ENCODE data around the gene WHAMM. TPM values are rescaled to one million over a fixed set of nuclear protein-coding genes. Genes with fewer than 3 reads are reported as not detected.

Gene WHAMM
- polyA plus RNA-seq, 1 donor (not counting 4 experiments of a cell fraction or from before 2014, with no cell fraction given), result 4.7 TPM

DNA sequence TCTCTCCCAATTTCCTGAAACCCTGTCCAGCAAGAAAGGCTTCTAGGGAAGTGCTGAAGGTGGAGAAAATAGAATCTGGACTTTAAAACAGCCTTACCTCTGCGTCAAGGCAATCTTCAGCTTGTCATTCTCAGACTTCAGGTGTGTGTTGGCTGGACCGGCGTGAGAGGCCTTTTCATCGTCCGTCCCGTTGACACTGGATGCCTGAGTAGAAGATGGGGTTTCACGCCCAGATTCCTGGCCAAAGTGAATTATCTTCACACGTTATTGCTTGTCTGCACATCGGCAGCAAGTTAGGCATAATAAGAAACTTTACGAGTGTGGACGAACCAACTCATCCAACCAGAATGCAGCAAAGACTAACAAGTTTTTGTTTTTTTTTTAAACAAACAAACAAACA, 49.5 kb downstream of the WHAMM start:
- Histone ChIP-seq H2AFZ (ENCODE audit: control insufficient read depth, low read length) (no peak overlapping the region), H3K27ac (ENCODE audit: control insufficient read depth, insufficient read depth, low read length) (no peak overlapping the region), H3K4me3 (ENCODE audit: control insufficient read depth in 2 of 3, extremely low read depth in 1 of 3, insufficient read depth in 2 of 3, low read depth in 1 of 3, low read length in 3 of 3) (no peak overlapping the region), H3K4me2 (ENCODE audit: control insufficient read depth, extremely low read depth, insufficient read depth, low read depth, low read length) (no peak overlapping the region), H3K9ac (ENCODE audit: control insufficient read depth, extremely low read depth, insufficient read depth, low read length) (no peak overlapping the region), H3K4me1 (ENCODE audit: control insufficient read depth, extremely low read depth, insufficient read depth, low read length) (no peaks in the 10 kb centered on the region), H3K79me2 (ENCODE audit: control insufficient read depth, insufficient read depth, low read length) (no peaks in the 10 kb centered on the region), H3K27me3 (ENCODE audit: control insufficient read depth, extremely low read depth, insufficient read depth, low read length) (no peaks in the 10 kb centered on the region), H3K9me1 (ENCODE audit: control insufficient read depth, extremely low read depth, insufficient read depth, low read length) (no peaks in the 10 kb centered on the region), H3K9me3 (ENCODE audit: control insufficient read depth, low read depth, low read length) (no peaks in the 10 kb centered on the region), H4K20me1 (ENCODE audit: control insufficient read depth, extremely low read depth, insufficient read depth, low read length) (no peaks in the 10 kb centered on the region), H3K36me3 (ENCODE audit: control insufficient read depth in 2 of 2, extremely low read depth in 1 of 2, insufficient read depth in 2 of 2, low read length in 2 of 2) (no peaks in the 10 kb centered on the region)
- FAIRE-seq (no peak), DNase-seq (ENCODE audit: low read depth, low spot score) (no peak)
- TF ChIP-seq, protein P1, sequence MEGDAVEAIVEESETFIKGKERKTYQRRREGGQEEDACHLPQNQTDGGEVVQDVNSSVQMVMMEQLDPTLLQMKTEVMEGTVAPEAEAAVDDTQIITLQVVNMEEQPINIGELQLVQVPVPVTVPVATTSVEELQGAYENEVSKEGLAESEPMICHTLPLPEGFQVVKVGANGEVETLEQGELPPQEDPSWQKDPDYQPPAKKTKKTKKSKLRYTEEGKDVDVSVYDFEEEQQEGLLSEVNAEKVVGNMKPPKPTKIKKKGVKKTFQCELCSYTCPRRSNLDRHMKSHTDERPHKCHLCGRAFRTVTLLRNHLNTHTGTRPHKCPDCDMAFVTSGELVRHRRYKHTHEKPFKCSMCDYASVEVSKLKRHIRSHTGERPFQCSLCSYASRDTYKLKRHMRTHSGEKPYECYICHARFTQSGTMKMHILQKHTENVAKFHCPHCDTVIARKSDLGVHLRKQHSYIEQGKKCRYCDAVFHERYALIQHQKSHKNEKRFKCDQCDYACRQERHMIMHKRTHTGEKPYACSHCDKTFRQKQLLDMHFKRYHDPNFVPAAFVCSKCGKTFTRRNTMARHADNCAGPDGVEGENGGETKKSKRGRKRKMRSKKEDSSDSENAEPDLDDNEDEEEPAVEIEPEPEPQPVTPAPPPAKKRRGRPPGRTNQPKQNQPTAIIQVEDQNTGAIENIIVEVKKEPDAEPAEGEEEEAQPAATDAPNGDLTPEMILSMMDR (optimal IDR thresholded peaks at IDR 0.05 in 1 of 3, IDR thresholded peaks at IDR 0.05 in 1 of 3, conservative IDR thresholded peaks at IDR 0.05 in 1 of 3; ENCODE audit: extremely low read depth in 1 of 3, insufficient read depth in 2 of 3, low read length in 3 of 3), result no peak
- TF ChIP-seq EZH2 (IDR thresholded peaks at IDR 0.05; ENCODE audit: low read length), result no peak
- dilution Hi-C loops (cut with MboI; ENCODE audit: extremely low pct_ligation_motif_present, low sequenced_read_pairs), result no loop called here

DNA sequence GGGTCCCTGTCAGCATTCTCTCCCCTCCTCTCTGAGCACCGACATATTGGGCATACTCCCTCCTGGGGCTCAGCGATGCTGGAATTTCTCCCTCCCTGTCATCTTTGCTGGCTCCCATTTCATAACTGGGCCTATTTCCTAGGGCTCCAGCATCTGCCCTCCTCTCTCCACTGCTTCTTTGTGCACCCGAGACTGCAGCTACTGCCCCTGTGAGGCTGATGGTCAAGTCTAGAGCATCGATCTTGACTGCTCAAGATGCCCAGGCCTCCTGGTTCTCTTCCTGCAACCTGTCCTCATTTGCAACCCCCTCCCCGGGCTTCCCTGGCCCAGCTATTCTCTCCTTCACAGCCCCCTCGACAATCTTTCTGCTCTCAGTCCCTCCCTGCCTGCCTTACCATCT, 53.5 kb downstream of the WHAMM start:
- H3K27ac ChIP-seq (ENCODE audit: control insufficient read depth, insufficient read depth, low read length), result no peak overlapping the region
- no peaks in the 10 kb centered on the region for H3K79me2 ChIP-seq (ENCODE audit: control insufficient read depth, insufficient read depth, low read length)
- no peaks in the 10 kb centered on the region for H3K36me3 ChIP-seq (ENCODE audit: control insufficient read depth in 2 of 2, extremely low read depth in 1 of 2, insufficient read depth in 2 of 2, low read length in 2 of 2)
- H3K4me1 ChIP-seq (ENCODE audit: control insufficient read depth, extremely low read depth, insufficient read depth, low read length), result no peaks in the 10 kb centered on the region
- H3K4me3 ChIP-seq (ENCODE audit: control insufficient read depth in 2 of 3, extremely low read depth in 1 of 3, insufficient read depth in 2 of 3, low read depth in 1 of 3, low read length in 3 of 3), result no peak overlapping the region
- no peaks in the 10 kb centered on the region for H3K9me1 ChIP-seq (ENCODE audit: control insufficient read depth, extremely low read depth, insufficient read depth, low read length)
- H3K4me2 ChIP-seq (ENCODE audit: control insufficient read depth, extremely low read depth, insufficient read depth, low read depth, low read length), result no peak overlapping the region
- DNase-seq (ENCODE audit: low read depth, low spot score) (no peak), FAIRE-seq (no peak)
- no peaks in the 10 kb centered on the region for H4K20me1 ChIP-seq (ENCODE audit: control insufficient read depth, extremely low read depth, insufficient read depth, low read length)
- H3K9ac ChIP-seq (ENCODE audit: control insufficient read depth, extremely low read depth, insufficient read depth, low read length), result no peak overlapping the region
- no peaks in the 10 kb centered on the region for H3K27me3 ChIP-seq (ENCODE audit: control insufficient read depth, extremely low read depth, insufficient read depth, low read length)
- TF ChIP-seq EZH2 (IDR thresholded peaks at IDR 0.05; ENCODE audit: low read length), result no peak
- TF ChIP-seq, protein P1 (optimal IDR thresholded peaks at IDR 0.05 in 1 of 3, IDR thresholded peaks at IDR 0.05 in 1 of 3, conservative IDR thresholded peaks at IDR 0.05 in 1 of 3; ENCODE audit: extremely low read depth in 1 of 3, insufficient read depth in 2 of 3, low read length in 3 of 3), result no peak
- no peaks in the 10 kb centered on the region for H3K9me3 ChIP-seq (ENCODE audit: control insufficient read depth, low read depth, low read length)
- H2AFZ ChIP-seq (ENCODE audit: control insufficient read depth, low read length), result no peak overlapping the region
- dilution Hi-C loops (cut with MboI; ENCODE audit: extremely low pct_ligation_motif_present, low sequenced_read_pairs), result no loop called here

Measured in keratinocyte (primary cell).